Type B pancreatic cell (in vitro differentiated cells): ENCODE data around the gene SLC9A9. TPM values are rescaled to one million over a fixed set of nuclear protein-coding genes. Genes with fewer than 3 reads are reported as not detected.
"Not testable (repeated sequence)": the region's sequence is repeated elsewhere in the genome, so short reads cannot be mapped to it uniquely, and the experiment has no call there.

Experiments
- DNase-seq: peaks from one replicate; pipeline ENCODE4 v3.0.0; 2021; ENCODE audit warnings: mixed read lengths; ENCODE audit not compliant: unreplicated experiment; ENCODE audit errors: extremely low spot score
- H3K27ac Mint-ChIP-seq: 2 replicates; pipeline ENCODE4 v1.8.0; 2021; ENCODE audit warnings: mild to moderate bottlenecking, mixed read lengths
- H3K27me3 Mint-ChIP-seq: 2 replicates; pipeline ENCODE4 v1.8.0; 2021; ENCODE audit warnings: mixed read lengths
- H3K36me3 Mint-ChIP-seq: 2 replicates; pipeline ENCODE4 v1.8.0; 2021; ENCODE audit warnings: mixed read lengths
- H3K4me1 Mint-ChIP-seq: one replicate; pipeline ENCODE4 v1.8.0; 2021; ENCODE audit warnings: mixed read lengths; ENCODE audit not compliant: unreplicated experiment
- H3K4me3 Mint-ChIP-seq: 2 replicates; pipeline ENCODE4 v1.8.0; 2021; ENCODE audit warnings: mild to moderate bottlenecking, mixed read lengths
- H3K9me3 Mint-ChIP-seq: 2 replicates; pipeline ENCODE4 v1.8.0; 2021; ENCODE audit warnings: mixed read lengths
- total RNA-seq: library from RNA; stranded (reverse); gene quantifications from 2 replicates; pipeline ENCODE4 v1.2.1, GENCODE V29; 2021; ENCODE audit warnings: low replicate concordance
- TF ChIP-seq, protein P1 (sequence below): fragments of 200-600 bp; sonication (generic); conservative IDR thresholded peaks from 2 replicates; pipeline ENCODE4 v1.5.0; 2021; ENCODE audit warnings: antibody characterized with exemption, mild to moderate bottlenecking

SLC9A9 gene
- total RNA-seq, 1 donor from 2014 or later, result 2.7 TPM

DNA sequence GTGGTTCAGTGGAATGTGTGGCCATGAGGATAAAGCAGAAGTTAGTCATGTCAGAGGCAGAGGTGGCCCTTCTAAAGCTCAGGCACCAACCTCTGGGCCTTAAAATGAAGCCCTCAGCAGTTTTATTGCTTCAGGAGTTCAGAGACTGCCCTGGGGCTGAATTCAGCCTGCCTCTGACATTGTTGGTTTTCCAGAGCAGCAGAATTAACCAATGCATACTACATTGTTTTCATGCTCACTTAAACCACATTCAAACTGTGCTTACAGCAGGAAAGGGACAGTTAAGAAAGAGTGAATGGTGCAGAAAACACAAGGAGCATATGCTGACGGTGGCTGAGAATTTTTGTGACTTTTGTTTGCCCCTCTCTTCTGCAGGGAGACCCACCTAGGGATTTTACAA, 408.5 kb downstream of the SLC9A9 start:
- no peak overlapping the region for H3K4me3 Mint-ChIP-seq
- no peaks in the 10 kb centered on the region for H3K36me3 Mint-ChIP-seq
- DNase-seq, result no peak
- H3K27me3 Mint-ChIP-seq, result no peaks in the 10 kb centered on the region
- H3K27ac Mint-ChIP-seq, result no peak overlapping the region
- TF ChIP-seq, protein P1, sequence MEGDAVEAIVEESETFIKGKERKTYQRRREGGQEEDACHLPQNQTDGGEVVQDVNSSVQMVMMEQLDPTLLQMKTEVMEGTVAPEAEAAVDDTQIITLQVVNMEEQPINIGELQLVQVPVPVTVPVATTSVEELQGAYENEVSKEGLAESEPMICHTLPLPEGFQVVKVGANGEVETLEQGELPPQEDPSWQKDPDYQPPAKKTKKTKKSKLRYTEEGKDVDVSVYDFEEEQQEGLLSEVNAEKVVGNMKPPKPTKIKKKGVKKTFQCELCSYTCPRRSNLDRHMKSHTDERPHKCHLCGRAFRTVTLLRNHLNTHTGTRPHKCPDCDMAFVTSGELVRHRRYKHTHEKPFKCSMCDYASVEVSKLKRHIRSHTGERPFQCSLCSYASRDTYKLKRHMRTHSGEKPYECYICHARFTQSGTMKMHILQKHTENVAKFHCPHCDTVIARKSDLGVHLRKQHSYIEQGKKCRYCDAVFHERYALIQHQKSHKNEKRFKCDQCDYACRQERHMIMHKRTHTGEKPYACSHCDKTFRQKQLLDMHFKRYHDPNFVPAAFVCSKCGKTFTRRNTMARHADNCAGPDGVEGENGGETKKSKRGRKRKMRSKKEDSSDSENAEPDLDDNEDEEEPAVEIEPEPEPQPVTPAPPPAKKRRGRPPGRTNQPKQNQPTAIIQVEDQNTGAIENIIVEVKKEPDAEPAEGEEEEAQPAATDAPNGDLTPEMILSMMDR, result no peak
- H3K9me3 Mint-ChIP-seq, result no peaks in the 10 kb centered on the region
- peaks cover 14% of the 10 kb centered on the region for H3K4me1 Mint-ChIP-seq

DNA sequence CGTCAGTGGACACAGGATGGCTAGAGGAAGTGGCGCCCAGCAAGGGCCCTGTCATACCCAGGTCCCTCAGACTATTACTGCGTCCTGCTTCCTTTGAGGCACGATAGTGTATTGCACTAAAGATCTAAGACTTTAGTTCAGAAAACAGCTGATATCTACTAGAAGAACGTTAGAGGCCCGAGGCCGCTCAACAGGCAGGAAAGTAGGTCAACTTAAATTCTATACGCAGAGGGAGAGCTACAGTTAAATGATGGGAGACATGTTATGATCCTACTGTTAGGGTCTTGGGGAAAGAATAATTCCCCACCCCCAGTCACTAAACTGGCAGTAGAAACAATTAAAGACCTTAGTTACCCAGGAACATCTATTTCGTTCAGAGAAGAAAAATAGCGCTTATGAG, 410.9 kb downstream of the SLC9A9 start:
- DNase-seq, result no peak
- no peak overlapping the region for H3K4me3 Mint-ChIP-seq
- H3K36me3 Mint-ChIP-seq, result no peaks in the 10 kb centered on the region
- H3K9me3 Mint-ChIP-seq, result no peaks in the 10 kb centered on the region
- H3K27ac Mint-ChIP-seq, result no peak overlapping the region
- TF ChIP-seq, protein P1, result no peak
- H3K27me3 Mint-ChIP-seq, result no peaks in the 10 kb centered on the region
- peaks cover 6% of the 10 kb centered on the region for H3K4me1 Mint-ChIP-seq

- no peak overlapping the region for H3K27ac Mint-ChIP-seq
- no peak for DNase-seq
- H3K27me3 Mint-ChIP-seq, result no peaks in the 10 kb centered on the region
- peaks cover 6% of the 10 kb centered on the region for H3K4me1 Mint-ChIP-seq
- TF ChIP-seq, protein P1, result no peak
- H3K9me3 Mint-ChIP-seq, result no peaks in the 10 kb centered on the region
- H3K36me3 Mint-ChIP-seq, result no peaks in the 10 kb centered on the region
- no peak overlapping the region for H3K4me3 Mint-ChIP-seq
These were observed 411.9 kb downstream of the SLC9A9 start for GRCh38 chr3:143436231-143436930.

DNA sequence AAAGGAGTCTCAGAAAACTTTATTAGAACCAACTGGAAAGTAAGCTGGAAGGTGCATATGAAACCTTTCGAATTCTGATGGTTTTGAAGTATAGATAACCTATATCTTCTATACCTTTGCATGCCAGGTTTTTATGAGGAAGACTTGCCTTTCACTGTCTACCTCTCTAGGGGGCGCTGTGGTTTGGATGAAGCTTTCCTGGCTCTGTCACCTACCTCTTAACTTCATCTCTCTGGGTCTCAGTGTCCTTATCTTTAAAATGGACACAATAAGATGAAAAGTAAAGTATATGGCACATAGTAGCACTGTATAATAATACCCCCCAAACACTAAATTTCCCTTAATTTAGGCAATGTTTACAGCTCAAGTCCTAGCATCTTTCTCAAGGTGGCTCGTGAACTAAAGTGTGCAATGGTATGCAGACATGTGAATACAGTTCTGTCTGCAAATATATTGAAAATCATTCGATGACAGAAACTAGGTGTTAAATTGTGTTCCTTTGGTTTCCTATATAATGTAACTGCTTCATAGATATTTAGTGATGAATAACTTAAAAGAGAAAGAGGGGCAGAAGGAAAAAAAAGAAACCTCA, 414.4 kb downstream of the SLC9A9 start:
- Mint-ChIP-seq H3K27me3 (no peaks in the 10 kb centered on the region), H3K9me3 (no peaks in the 10 kb centered on the region), H3K4me1 (no peaks in the 10 kb centered on the region), H3K4me3 (no peak overlapping the region), H3K36me3 (no peaks in the 10 kb centered on the region), H3K27ac (no peak overlapping the region)
- TF ChIP-seq, protein P1, result peak; percentile 59
- DNase-seq, result no peak

DNA sequence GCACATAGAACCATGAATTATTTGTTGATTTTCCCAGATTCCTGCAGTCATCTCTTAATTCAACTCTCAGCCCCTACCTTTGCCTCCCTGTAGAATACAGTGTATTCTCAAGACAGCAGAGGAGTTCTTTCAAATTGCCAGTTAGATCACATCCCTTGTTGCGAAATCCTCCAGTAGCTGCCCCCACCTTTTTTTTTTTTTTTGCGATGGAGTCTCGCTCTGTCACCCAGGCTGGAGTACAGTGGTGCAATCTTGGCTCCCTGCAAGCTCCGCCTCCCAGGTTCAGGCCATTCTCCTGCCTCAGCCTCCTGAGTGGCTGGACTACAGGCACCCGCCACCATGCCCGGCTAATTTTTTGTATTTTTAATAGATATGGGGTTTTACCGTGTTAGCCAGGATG, 417.0 kb downstream of the SLC9A9 start:
- H3K9me3 Mint-ChIP-seq, H3K27ac Mint-ChIP-seq, H3K4me3 Mint-ChIP-seq, H3K36me3 Mint-ChIP-seq, H3K4me1 Mint-ChIP-seq, DNase-seq, H3K27me3 Mint-ChIP-seq: not testable (repeated sequence)

- TF ChIP-seq, protein P1, result no peak
- peaks cover 5% of the 10 kb centered on the region for H3K4me1 Mint-ChIP-seq
- no peak overlapping the region for H3K4me3 Mint-ChIP-seq
- H3K36me3 Mint-ChIP-seq, result no peaks in the 10 kb centered on the region
- H3K27ac Mint-ChIP-seq, result no peak overlapping the region
- DNase-seq, result no peak
- H3K27me3 Mint-ChIP-seq, result no peaks in the 10 kb centered on the region
- H3K9me3 Mint-ChIP-seq, result no peaks in the 10 kb centered on the region
These were observed 417.7 kb downstream of the SLC9A9 start for GRCh38 chr3:143430568-143430967.
